Neural progenitor cell (in vitro differentiated cells): Measurements from ENCODE around the gene LTBP2.

ENCODE experiments used
- EZH2phosphoT487 ChIP-seq: fragments of 200-600 bp; sonication (generic); IDR thresholded peaks from 2 replicates; pipeline ENCODE4 v1.6.1; 2017; ENCODE audit warnings: antibody characterized with exemption
- TF ChIP-seq, protein P1 (sequence below): fragments of 200-600 bp; sonication (generic); IDR thresholded peaks from 2 replicates; pipeline ENCODE4 v1.5.1; 2017; ENCODE audit warnings: antibody characterized with exemption, mild to moderate bottlenecking

DNA sequence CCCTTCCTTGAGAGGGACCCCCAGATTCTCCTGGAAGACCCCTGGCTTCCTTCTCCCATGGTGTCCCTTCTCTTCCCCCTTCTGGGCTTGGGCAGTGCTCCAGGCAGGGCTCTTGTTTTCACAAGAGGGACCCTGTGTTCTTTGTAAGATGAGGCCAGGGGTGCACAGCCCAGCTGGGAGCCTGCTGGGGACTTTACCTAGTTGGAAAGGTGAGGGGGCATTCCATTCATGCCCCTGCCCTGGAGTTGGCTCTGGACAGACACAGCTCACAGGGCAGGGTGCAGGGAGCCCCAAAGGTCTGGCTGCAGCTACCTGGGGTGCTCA is 87.3 kb downstream of the LTBP2 start:
- TF ChIP-seq, protein P1, sequence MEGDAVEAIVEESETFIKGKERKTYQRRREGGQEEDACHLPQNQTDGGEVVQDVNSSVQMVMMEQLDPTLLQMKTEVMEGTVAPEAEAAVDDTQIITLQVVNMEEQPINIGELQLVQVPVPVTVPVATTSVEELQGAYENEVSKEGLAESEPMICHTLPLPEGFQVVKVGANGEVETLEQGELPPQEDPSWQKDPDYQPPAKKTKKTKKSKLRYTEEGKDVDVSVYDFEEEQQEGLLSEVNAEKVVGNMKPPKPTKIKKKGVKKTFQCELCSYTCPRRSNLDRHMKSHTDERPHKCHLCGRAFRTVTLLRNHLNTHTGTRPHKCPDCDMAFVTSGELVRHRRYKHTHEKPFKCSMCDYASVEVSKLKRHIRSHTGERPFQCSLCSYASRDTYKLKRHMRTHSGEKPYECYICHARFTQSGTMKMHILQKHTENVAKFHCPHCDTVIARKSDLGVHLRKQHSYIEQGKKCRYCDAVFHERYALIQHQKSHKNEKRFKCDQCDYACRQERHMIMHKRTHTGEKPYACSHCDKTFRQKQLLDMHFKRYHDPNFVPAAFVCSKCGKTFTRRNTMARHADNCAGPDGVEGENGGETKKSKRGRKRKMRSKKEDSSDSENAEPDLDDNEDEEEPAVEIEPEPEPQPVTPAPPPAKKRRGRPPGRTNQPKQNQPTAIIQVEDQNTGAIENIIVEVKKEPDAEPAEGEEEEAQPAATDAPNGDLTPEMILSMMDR: no peak
- TF ChIP-seq EZH2phosphoT487: no peak
